ENCODE results near the gene GCN1. TPM values are rescaled to one million over a fixed set of nuclear protein-coding genes. Genes with fewer than 3 reads are reported as not detected.
"Not testable (repeated sequence)": the region's sequence is repeated elsewhere in the genome, so short reads cannot be mapped to it uniquely, and the experiment has no call there.

Gene GCN1, protein sequence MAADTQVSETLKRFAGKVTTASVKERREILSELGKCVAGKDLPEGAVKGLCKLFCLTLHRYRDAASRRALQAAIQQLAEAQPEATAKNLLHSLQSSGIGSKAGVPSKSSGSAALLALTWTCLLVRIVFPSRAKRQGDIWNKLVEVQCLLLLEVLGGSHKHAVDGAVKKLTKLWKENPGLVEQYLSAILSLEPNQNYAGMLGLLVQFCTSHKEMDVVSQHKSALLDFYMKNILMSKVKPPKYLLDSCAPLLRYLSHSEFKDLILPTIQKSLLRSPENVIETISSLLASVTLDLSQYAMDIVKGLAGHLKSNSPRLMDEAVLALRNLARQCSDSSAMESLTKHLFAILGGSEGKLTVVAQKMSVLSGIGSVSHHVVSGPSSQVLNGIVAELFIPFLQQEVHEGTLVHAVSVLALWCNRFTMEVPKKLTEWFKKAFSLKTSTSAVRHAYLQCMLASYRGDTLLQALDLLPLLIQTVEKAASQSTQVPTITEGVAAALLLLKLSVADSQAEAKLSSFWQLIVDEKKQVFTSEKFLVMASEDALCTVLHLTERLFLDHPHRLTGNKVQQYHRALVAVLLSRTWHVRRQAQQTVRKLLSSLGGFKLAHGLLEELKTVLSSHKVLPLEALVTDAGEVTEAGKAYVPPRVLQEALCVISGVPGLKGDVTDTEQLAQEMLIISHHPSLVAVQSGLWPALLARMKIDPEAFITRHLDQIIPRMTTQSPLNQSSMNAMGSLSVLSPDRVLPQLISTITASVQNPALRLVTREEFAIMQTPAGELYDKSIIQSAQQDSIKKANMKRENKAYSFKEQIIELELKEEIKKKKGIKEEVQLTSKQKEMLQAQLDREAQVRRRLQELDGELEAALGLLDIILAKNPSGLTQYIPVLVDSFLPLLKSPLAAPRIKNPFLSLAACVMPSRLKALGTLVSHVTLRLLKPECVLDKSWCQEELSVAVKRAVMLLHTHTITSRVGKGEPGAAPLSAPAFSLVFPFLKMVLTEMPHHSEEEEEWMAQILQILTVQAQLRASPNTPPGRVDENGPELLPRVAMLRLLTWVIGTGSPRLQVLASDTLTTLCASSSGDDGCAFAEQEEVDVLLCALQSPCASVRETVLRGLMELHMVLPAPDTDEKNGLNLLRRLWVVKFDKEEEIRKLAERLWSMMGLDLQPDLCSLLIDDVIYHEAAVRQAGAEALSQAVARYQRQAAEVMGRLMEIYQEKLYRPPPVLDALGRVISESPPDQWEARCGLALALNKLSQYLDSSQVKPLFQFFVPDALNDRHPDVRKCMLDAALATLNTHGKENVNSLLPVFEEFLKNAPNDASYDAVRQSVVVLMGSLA (N-terminal part only)
- 10 to 100 TPM; 46.9 to 52.5 (median 50.7) TPM for polyA plus RNA-seq (ENCODE audit: insufficient read length in 3 of 3)

GRCh38 chr12:120194534-120195395 is at the start of gene GCN1:
TSS of gene GCN1 (minus strand) at chr12:120194715. CDS start at chr12:120194697, 18 bp downstream.
- peak; percentile 38 to 63 (median 56) for DNase-seq (ENCODE audit: low read depth in 3 of 3, low spot score in 2 of 3)

DNA sequence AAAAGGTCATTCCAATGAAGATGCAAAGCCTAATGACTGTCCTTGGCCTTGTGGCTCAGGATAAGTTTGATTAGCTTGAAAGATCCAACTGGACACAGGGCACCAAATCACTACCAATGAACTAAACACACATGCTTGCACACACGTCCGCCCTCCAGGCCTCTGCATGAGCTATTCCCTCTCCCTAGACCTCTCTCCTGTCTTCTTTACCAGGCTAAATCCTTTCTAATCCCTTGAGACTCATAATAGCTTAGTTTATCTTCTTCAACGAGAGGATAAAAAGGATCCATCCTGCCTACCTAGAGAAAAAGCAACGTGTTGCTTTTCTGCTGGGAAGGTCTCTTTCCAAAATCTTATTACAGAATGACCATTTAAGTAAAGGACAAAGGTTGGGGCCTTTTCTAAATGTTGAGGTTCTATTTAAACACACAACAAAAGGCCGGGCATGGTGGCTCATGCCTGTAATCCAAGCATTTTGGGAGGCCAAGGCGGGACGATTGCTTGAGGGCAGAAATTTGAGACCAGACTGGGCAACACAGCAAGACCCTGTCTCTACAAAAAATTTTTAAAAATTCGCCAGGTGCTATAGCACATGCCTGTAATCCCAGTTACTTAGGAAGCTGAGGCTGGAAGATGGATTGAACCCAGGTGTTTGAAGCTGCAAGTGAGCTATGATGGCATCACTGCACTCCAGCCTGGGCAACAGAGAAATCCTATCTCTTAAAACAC is 48.6 kb upstream of the GCN1 start:
- no peak for DNase-seq (ENCODE audit: low read depth in 3 of 3, low spot score in 2 of 3)

- DNase-seq (ENCODE audit: low read depth in 3 of 3, low spot score in 2 of 3), result no peak
These were observed 47.8 kb upstream of the GCN1 start for GRCh38 chr12:120242275-120242799.

GRCh38 chr12:120241561-120242274 is 47.2 kb upstream of the GCN1 start:
- DNase-seq (ENCODE audit: low read depth in 3 of 3, low spot score in 2 of 3), result no peak

DNA sequence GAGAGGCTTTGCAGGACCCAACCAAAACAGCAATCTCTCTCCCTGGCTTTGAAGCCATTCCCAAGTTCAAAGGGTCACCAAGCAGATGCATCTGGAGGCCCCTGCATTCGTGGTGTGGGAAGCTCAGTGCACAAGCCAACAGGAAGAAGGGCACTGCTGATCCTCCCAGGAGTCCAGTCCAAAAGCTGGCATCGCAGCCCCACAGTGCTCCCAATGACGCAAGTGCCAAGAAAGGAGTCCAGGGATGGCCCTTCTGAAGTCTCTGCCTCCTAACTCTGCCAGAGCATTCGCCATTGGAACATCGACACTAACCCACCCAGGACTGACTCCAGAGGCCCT is 45.9 kb upstream of the GCN1 start:
- DNase-seq (ENCODE audit: low read depth in 3 of 3, low spot score in 2 of 3), result no peak

DNA sequence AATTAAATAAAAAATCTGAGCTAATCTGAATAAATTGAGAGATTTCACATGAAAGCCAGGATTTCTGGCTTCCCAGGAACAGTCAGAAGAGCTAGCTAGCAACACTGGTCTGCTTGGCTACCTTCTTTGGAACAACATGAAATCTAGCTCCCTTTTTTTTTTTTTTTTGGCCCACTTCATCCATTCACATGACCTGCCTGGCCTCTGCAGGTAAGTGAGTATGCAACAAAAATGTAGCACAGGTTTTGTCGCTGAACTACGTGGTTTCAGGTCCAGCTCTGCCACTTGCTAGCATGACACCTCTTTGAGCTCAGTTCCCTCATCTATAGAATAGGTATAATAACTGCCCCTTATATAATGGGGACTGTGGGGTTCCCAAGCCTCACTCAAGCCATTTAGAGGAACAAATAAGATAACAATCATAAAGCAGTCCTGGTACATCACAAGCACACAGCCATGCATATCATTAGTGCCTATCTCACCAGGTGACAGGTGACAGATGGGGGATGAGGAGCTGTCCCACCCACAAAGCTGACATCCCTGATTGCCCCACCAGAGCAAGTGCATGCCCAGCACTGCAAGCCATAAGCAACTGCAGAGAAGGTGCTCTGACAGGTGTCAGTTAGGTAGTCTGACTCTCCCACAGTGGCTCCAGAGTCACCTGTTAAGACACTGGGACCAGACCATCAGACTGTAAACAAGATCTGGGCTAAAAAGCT is 45.4 kb upstream of the GCN1 start:
- no peak for DNase-seq (ENCODE audit: low read depth in 3 of 3, low spot score in 2 of 3)

DNA sequence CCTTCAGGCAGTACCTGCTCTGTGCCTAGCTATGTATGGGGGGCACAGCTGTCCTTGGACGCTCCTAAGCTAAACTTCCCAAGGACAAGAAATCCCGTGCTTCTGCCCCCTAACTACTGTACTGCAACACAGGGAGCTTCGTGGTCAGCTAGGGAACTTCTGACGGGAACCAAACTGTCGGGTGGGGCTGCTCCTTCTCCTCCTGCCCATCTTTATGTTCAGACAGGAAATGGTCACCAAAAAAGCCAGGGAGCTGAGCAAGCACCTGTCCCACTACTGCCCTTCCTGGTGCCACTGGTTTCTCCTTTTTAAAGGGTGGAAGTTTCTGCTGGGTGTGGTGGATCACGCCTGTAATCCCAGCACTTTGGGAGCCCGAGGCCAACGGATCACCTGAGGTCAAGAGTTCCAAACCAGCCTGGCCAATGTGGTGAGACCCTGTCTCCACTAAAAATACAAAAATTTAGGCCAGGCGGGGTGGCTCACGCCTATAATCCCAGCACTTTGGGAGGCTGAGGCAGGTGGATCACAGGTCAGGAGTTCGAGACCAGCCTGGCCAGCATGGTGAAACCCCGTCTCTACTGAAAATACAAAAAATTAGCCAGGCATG is 44.4 kb upstream of the GCN1 start:
- no peak for DNase-seq (ENCODE audit: low read depth in 3 of 3, low spot score in 2 of 3)

DNA sequence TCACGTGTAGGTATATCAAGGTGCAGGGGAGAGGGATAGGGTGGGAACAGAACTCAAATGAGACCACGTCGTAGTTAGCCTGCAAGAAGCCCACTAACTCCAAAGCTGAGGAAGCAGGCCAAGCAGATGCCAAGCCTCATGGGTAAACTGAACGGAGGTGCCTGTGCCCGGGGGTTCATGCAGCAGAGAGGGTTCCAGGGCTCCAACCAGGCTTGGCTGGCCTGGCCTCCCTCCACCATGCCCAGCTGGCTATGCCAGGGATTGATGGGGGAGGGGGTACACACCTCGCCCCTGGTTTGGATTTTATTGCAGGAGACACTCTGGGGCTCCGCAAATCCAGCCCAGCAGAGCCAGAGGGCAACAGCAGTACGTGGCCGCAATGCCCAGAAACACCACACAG is 43.7 kb upstream of the GCN1 start:
- DNase-seq (ENCODE audit: low read depth in 3 of 3, low spot score in 2 of 3), result no peak

GRCh38 chr12:120237360-120238171 is 43.1 kb upstream of the GCN1 start:
- DNase-seq (ENCODE audit: low read depth in 3 of 3, low spot score in 2 of 3), result no peak

DNA sequence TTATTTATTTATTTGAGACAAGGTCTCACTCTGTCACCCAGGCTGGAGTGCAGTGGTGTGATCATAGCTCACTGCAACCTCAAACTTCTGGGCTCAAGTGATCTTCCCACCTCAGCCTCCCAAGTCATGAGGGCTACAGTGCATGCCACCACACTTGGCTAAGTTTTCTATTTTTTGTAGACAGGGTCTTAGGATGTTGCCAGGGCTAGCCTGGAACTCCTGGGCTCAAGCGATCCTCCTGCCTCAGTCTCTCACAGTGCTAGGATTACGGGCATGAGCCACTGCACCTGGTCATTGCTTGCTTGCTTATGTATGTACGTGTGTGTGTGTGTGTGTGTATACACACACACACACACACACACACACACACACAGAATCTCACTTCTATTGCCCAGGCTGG is 42.3 kb upstream of the GCN1 start:
- DNase-seq (ENCODE audit: low read depth in 3 of 3, low spot score in 2 of 3), result not testable (repeated sequence)

DNA sequence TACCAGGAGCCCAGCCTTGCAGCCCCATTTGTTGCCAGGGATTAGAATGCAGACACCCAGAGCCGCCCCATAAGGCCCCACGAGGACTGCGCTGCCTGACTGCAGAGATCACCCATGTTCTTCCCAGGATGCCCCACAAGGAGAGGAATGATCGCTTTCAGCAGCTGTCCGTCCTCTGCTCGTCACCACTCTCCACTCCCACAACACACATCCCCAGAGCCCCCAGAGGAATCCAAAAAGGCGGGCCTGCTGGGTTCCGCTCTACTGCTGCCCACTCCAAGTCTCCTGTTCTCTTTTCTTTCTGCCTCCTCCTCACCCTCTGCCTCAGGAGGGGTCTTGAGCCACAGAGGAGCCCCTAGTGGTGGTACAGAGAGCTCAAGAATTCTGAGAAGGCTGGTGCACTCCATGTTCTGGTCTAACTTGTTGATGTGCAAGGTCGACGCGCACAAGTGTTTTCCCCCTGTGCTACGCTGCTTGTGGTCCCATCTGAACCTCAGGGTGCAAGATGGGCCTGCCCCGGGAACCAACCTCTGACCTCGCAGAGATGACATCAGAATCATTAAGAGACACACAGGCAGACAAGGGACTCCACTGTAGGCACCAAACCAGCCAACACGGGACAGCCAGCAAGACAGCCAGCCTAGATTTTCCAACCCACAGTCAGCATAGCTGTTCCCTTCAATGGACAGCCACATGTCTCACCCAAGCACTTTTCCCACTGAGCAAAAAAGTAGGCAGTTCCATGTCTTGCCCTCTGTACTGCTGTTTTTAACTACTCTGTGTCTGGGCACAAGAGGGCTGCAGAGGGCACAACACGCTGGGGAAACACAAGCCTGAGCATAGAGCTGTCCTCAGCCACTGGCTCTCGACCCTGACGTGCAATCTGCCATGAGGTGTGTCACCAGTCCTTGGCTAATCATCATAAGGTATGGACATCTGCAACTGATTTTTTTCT is 41.1 kb upstream of the GCN1 start:
- DNase-seq (ENCODE audit: low read depth in 3 of 3, low spot score in 2 of 3), result peak in 1 of 3 donors; percentile 37

DNA sequence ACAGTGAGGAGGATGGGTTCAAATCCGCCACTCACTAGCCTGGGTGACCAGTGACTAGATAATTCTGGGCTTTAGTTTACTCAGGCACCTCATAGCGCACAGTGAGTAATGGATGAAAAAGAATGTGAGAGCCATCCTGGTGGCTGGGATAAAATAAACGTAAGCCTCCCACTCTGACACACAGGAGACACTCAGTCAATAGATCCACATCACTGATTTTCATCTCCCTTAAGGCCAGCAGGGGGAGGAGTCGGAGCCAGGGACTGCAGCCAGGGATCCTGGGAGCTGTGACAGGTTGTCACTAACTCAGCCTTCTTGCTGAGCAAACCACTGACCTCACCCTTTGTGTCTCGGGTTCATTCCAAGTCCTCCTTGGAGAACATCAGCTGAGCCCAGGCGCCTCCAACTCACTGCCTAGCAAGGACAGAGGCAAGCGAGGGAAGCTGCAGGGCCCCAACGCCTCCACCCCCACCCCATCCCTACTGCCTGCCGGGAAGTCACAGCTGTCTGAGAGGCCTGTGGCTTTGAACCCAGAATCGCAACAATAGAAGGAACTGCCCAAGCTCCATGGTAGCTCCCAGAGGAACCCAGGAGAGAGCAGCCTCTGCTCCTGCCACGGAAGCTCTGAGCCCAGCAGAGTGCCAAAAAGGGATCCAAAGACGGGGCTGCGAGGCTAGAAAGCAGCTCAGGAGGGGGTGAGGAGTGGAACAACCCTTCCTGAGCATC is 40.3 kb upstream of the GCN1 start:
- DNase-seq (ENCODE audit: low read depth in 3 of 3, low spot score in 2 of 3), result peak in 2 of 3 donors; percentile 62 to 73

GRCh38 chr12:120231316-120232011 is 36.9 kb upstream of the GCN1 start:
- DNase-seq (ENCODE audit: low read depth in 3 of 3, low spot score in 2 of 3), result no peak

GRCh38 chr12:120230974-120231315 is 36.4 kb upstream of the GCN1 start:
- DNase-seq (ENCODE audit: low read depth in 3 of 3, low spot score in 2 of 3), result no peak
